HEK293 (cell line): ENCODE measurements around the gene HAO2.

Experiments used
- CTCF ChIP-seq: fragments of 450-650 bp; formaldehyde crosslinking; IDR thresholded peaks from 2 replicates; pipeline ENCODE4 v1.5.1; 2016; ENCODE audit warnings: missing biosample characterization, missing genetic modification characterization
- KLF17 ChIP-seq: fragments of 450-650 bp; formaldehyde crosslinking; IDR thresholded peaks from 2 replicates; pipeline ENCODE4 v1.5.1; 2016; ENCODE audit warnings: missing biosample characterization, missing genetic modification characterization
- MYNN ChIP-seq: fragments of 450-650 bp; formaldehyde crosslinking; IDR thresholded peaks from 2 replicates; pipeline ENCODE4 v1.5.1; 2016; ENCODE audit warnings: missing biosample characterization, missing genetic modification characterization, borderline replicate concordance
- MZF1 ChIP-seq: fragments of 450-650 bp; formaldehyde crosslinking; IDR thresholded peaks from 2 replicates; pipeline ENCODE4 v1.5.1; 2017; ENCODE audit warnings: missing biosample characterization, missing genetic modification characterization, borderline replicate concordance
- ZNF121 ChIP-seq: fragments of 450-650 bp; formaldehyde crosslinking; IDR thresholded peaks from 2 replicates; pipeline ENCODE4 v1.5.1; 2016; ENCODE audit warnings: missing biosample characterization, missing genetic modification characterization
- ZNF2 ChIP-seq: fragments of 450-650 bp; formaldehyde crosslinking; IDR thresholded peaks from 2 replicates; pipeline ENCODE4 v1.5.1; 2016; ENCODE audit warnings: missing biosample characterization, missing genetic modification characterization
- ZNF274 ChIP-seq, 2 experiments: fragments of 200-500 bp in 1 of 2; fragments of 450-650 bp in 1 of 2; sonication (Bioruptor generic) in 1 of 2; formaldehyde crosslinking in 1 of 2; IDR thresholded peaks; 2 replicates each; pipeline versions ENCODE4 v1.5.1 to v1.6.1; 2014 to 2016; ENCODE audit warnings: borderline replicate concordance in 1 of 2, inconsistent platforms in 1 of 2, low read length in 1 of 2, missing biosample characterization in 1 of 2, missing genetic modification characterization in 1 of 2
- ZNF639 ChIP-seq: fragments of 450-650 bp; formaldehyde crosslinking; IDR thresholded peaks from 2 replicates; pipeline ENCODE4 v1.5.1; 2016; ENCODE audit warnings: missing biosample characterization, missing genetic modification characterization

- no peak for TF ChIP-seq CTCF (tag by site-specific recombination)
- no peak for TF ChIP-seq MYNN
- no peak for TF ChIP-seq MZF1
- no peak for TF ChIP-seq ZNF639 (tag by site-specific recombination)
- no peak for TF ChIP-seq ZNF121 (tag by site-specific recombination)
- no peak for TF ChIP-seq ZNF2 (tag by site-specific recombination)
- TF ChIP-seq ZNF274 (IDR thresholded peaks at IDR 0.05; ENCODE audit: low read length) = no peak
- TF ChIP-seq ZNF274 (tag by site-specific recombination; IDR thresholded peaks at IDR 0.05; ENCODE audit: borderline replicate concordance) = no peak
- TF ChIP-seq KLF17 (tag by site-specific recombination) = no peak
These were observed 27.1 kb upstream of the HAO2 start for GRCh38 chr1:119341372-119341947.
